Measurements from ENCODE around the gene NGF. TPM values are rescaled to one million over a fixed set of nuclear protein-coding genes. Genes with fewer than 3 reads are reported as not detected.

NGF gene
- total RNA-seq, 1 donor from 2014 or later, result 1.1 TPM

GRCh38 chr1:115331558-115332331 lies 6.3 kb downstream of the NGF start:
- Histone ChIP-seq H3K36me3 (ENCODE audit: control insufficient read depth, insufficient read depth, low read length) (no peaks in the 10 kb centered on the region), H3K27me3 (ENCODE audit: control insufficient read depth, insufficient read depth, low read length) (no peaks in the 10 kb centered on the region), H3K4me3 (ENCODE audit: low read depth, low read length) (no peak overlapping the region)
- no peak for TF ChIP-seq CTCF (IDR thresholded peaks at IDR 0.05; ENCODE audit: insufficient read depth, low read length, severe bottlenecking)
- FAIRE-seq (no peak), DNase-seq (ENCODE audit: low read depth) (no peak)

- H3K4me3 ChIP-seq (ENCODE audit: low read depth, low read length), result no peak overlapping the region
- DNase-seq (ENCODE audit: low read depth) (peak; percentile 40), FAIRE-seq (no peak)
- H3K36me3 ChIP-seq (ENCODE audit: control insufficient read depth, insufficient read depth, low read length), result no peaks in the 10 kb centered on the region
- no peaks in the 10 kb centered on the region for H3K27me3 ChIP-seq (ENCODE audit: control insufficient read depth, insufficient read depth, low read length)
- peak; percentile 8 for TF ChIP-seq CTCF (IDR thresholded peaks at IDR 0.05; ENCODE audit: insufficient read depth, low read length, severe bottlenecking)
Measured at GRCh38 chr1:115330480-115331013, 7.5 kb downstream of the NGF start.

GRCh38 chr1:115329965-115330364 lies 8.1 kb downstream of the NGF start:
- no peak for DNase-seq (ENCODE audit: low read depth)
- FAIRE-seq, result no peak
- TF ChIP-seq CTCF (IDR thresholded peaks at IDR 0.05; ENCODE audit: insufficient read depth, low read length, severe bottlenecking), result no peak
- no peaks in the 10 kb centered on the region for H3K27me3 ChIP-seq (ENCODE audit: control insufficient read depth, insufficient read depth, low read length)
- no peaks in the 10 kb centered on the region for H3K36me3 ChIP-seq (ENCODE audit: control insufficient read depth, insufficient read depth, low read length)
- H3K4me3 ChIP-seq (ENCODE audit: low read depth, low read length), result no peak overlapping the region

- DNase-seq (ENCODE audit: low read depth) (no peak), FAIRE-seq (peak; percentile 32)
- Histone ChIP-seq H3K36me3 (ENCODE audit: control insufficient read depth, insufficient read depth, low read length) (no peaks in the 10 kb centered on the region), H3K27me3 (ENCODE audit: control insufficient read depth, insufficient read depth, low read length) (no peaks in the 10 kb centered on the region), H3K4me3 (ENCODE audit: low read depth, low read length) (no peak overlapping the region)
- no peak for TF ChIP-seq CTCF (IDR thresholded peaks at IDR 0.05; ENCODE audit: insufficient read depth, low read length, severe bottlenecking)
Measured at GRCh38 chr1:115327270-115327669, 10.8 kb downstream of the NGF start.

GRCh38 chr1:115326419-115326818 lies 11.6 kb downstream of the NGF start:
- Histone ChIP-seq H3K36me3 (ENCODE audit: control insufficient read depth, insufficient read depth, low read length) (no peaks in the 10 kb centered on the region), H3K27me3 (ENCODE audit: control insufficient read depth, insufficient read depth, low read length) (no peaks in the 10 kb centered on the region), H3K4me3 (ENCODE audit: low read depth, low read length) (no peak overlapping the region)
- no peak for DNase-seq (ENCODE audit: low read depth)
- no peak for FAIRE-seq
- TF ChIP-seq CTCF (IDR thresholded peaks at IDR 0.05; ENCODE audit: insufficient read depth, low read length, severe bottlenecking), result no peak
